ENCODE measurements around the gene NCAM2.

GRCh38 chr21:21019681-21020080, 21.5 kb downstream of the NCAM2 start:
- TF ChIP-seq CTCF (IDR thresholded peaks at IDR 0.05) (no peak), POLR2A (IDR thresholded peaks at IDR 0.05) (no peak), EP300 (IDR thresholded peaks at IDR 0.05) (no peak)
